Activated CD4-positive, alpha-beta T cell treated with anti-CD3 and anti-CD28 coated beads, Interleukin-2, amount 10 ng/mL, durations not matched to agents 24 days and 14 days (primary cell): ENCODE measurements around the gene MYLIP. TPM values are rescaled to one million over a fixed set of nuclear protein-coding genes. Genes with fewer than 3 reads are reported as not detected.

Source experiments
- DNase-seq: peaks from one replicate; pipeline ENCODE4 v3.0.0; 2022
- H3K27ac Mint-ChIP-seq: one replicate; pipeline ENCODE4 v1.8.0; 2022; ENCODE audit warnings: mild to moderate bottlenecking, mixed read lengths
- H3K27me3 Mint-ChIP-seq: one replicate; pipeline ENCODE4 v1.8.0; 2022; ENCODE audit warnings: mixed read lengths
- H3K36me3 Mint-ChIP-seq: one replicate; pipeline ENCODE4 v1.8.0; 2022; ENCODE audit warnings: low read depth, mild to moderate bottlenecking, mixed read lengths
- H3K4me1 Mint-ChIP-seq: one replicate; pipeline ENCODE4 v1.8.0; 2021; ENCODE audit warnings: mixed read lengths
- H3K4me3 Mint-ChIP-seq: one replicate; pipeline ENCODE4 v1.8.0; 2022; ENCODE audit warnings: mild to moderate bottlenecking, moderate library complexity, mixed read lengths
- H3K9me3 Mint-ChIP-seq: one replicate; pipeline ENCODE4 v1.8.0; 2021; ENCODE audit warnings: mixed read lengths
- intact Hi-C: fragments of 100-400 bp; cut with micrococcal nuclease; formaldehyde crosslinking; loops from one replicate; pipeline ENCODE4 v1.15.1; 2023
- total RNA-seq: library from RNA; stranded (reverse); gene quantifications from 2 replicates; pipeline ENCODE4 v1.2.3, GENCODE V29; 2022

MYLIP gene
- 18.3 and 18.5 TPM in 2 replicates for total RNA-seq

- no peaks in the 10 kb centered on the region for H3K9me3 Mint-ChIP-seq
- DNase-seq, result peak; percentile 98
- H3K4me3 Mint-ChIP-seq, result peak within 1 kb of the TSS; percentile 91
- H3K27me3 Mint-ChIP-seq, result peaks cover 20% of the 10 kb centered on the region
- H3K27ac Mint-ChIP-seq, result peak within 1 kb of the TSS; percentile 93
- H3K36me3 Mint-ChIP-seq, result peaks cover 24% of the 10 kb centered on the region
- intact Hi-C loops, result loop anchor here (1.0 to 2.0 kb wide), 5 partner anchors 7 to 880 kb away; no protein-coding TSS in a partner anchor
- peaks cover 32% of the 10 kb centered on the region for H3K4me1 Mint-ChIP-seq
Measured at GRCh38 chr6:16128759-16129622, at the start of gene MYLIP. Gene MYLIP (plus strand): TSS chr6:16129086. CDS start chr6:16129323, 237 bp downstream.

GRCh38 chr6:16079354-16079753 lies 49.5 kb upstream of the MYLIP start:
- no peak for DNase-seq
- Mint-ChIP-seq H3K36me3 (no peaks in the 10 kb centered on the region), H3K27me3 (peaks cover 14% of the 10 kb centered on the region), H3K9me3 (no peaks in the 10 kb centered on the region), H3K4me3 (no peak overlapping the region), H3K27ac (no peak overlapping the region), H3K4me1 (no peaks in the 10 kb centered on the region)
- intact Hi-C loops, result no loop called here

- H3K27me3 Mint-ChIP-seq, result peaks cover 14% of the 10 kb centered on the region
- intact Hi-C loops, result no loop called here
- no peaks in the 10 kb centered on the region for H3K36me3 Mint-ChIP-seq
Measured at GRCh38 chr6:16080204-16080603, 48.7 kb upstream of the MYLIP start.

GRCh38 chr6:16081326-16081725 lies 47.6 kb upstream of the MYLIP start:
- Mint-ChIP-seq H3K4me3 (no peak overlapping the region), H3K27ac (no peak overlapping the region), H3K27me3 (peaks cover 14% of the 10 kb centered on the region), H3K9me3 (no peaks in the 10 kb centered on the region), H3K36me3 (no peaks in the 10 kb centered on the region), H3K4me1 (no peaks in the 10 kb centered on the region)
- intact Hi-C loops, result no loop called here
- DNase-seq, result no peak

More at GRCh38 chr6:16080204-16080603, 48.7 kb upstream of the MYLIP start:
- DNase-seq, result no peak
- H3K9me3 Mint-ChIP-seq, result no peaks in the 10 kb centered on the region
- no peak overlapping the region for H3K27ac Mint-ChIP-seq
- no peaks in the 10 kb centered on the region for H3K4me1 Mint-ChIP-seq
- H3K4me3 Mint-ChIP-seq, result no peak overlapping the region

- intact Hi-C loops, result no loop called here
- no peak overlapping the region for H3K27ac Mint-ChIP-seq
- no peaks in the 10 kb centered on the region for H3K36me3 Mint-ChIP-seq
Measured at GRCh38 chr6:16082361-16082760, 46.5 kb upstream of the MYLIP start.

GRCh38 chr6:16086965-16087364 lies 41.9 kb upstream of the MYLIP start:
- Mint-ChIP-seq H3K27ac (no peak overlapping the region), H3K9me3 (no peaks in the 10 kb centered on the region), H3K4me3 (no peak overlapping the region), H3K36me3 (no peaks in the 10 kb centered on the region), H3K4me1 (no peaks in the 10 kb centered on the region), H3K27me3 (peaks cover 2% of the 10 kb centered on the region)
- intact Hi-C loops, result no loop called here
- no peak for DNase-seq

More at GRCh38 chr6:16082361-16082760, 46.5 kb upstream of the MYLIP start:
- peaks cover 14% of the 10 kb centered on the region for H3K27me3 Mint-ChIP-seq
- H3K4me3 Mint-ChIP-seq, result no peak overlapping the region
- no peak for DNase-seq
- H3K4me1 Mint-ChIP-seq, result no peaks in the 10 kb centered on the region
- no peaks in the 10 kb centered on the region for H3K9me3 Mint-ChIP-seq

GRCh38 chr6:16087386-16087785 lies 41.5 kb upstream of the MYLIP start:
- Mint-ChIP-seq H3K27me3 (peaks cover 2% of the 10 kb centered on the region), H3K4me3 (no peak overlapping the region), H3K27ac (no peak overlapping the region), H3K36me3 (no peaks in the 10 kb centered on the region), H3K4me1 (no peaks in the 10 kb centered on the region), H3K9me3 (no peaks in the 10 kb centered on the region)
- no peak for DNase-seq
- intact Hi-C loops, result no loop called here

GRCh38 chr6:16088409-16088808 lies 40.5 kb upstream of the MYLIP start:
- no peaks in the 10 kb centered on the region for H3K9me3 Mint-ChIP-seq
- intact Hi-C loops, result no loop called here

GRCh38 chr6:16089232-16090062 lies 39.4 kb upstream of the MYLIP start:
- H3K36me3 Mint-ChIP-seq, result no peaks in the 10 kb centered on the region
- no peak overlapping the region for H3K27ac Mint-ChIP-seq
- H3K4me1 Mint-ChIP-seq, result peaks cover 3% of the 10 kb centered on the region
- no peaks in the 10 kb centered on the region for H3K9me3 Mint-ChIP-seq
- intact Hi-C loops, result no loop called here
- H3K27me3 Mint-ChIP-seq, result no peaks in the 10 kb centered on the region
- no peak for DNase-seq
- no peak overlapping the region for H3K4me3 Mint-ChIP-seq

More at GRCh38 chr6:16088409-16088808, 40.5 kb upstream of the MYLIP start:
- no peak for DNase-seq
- no peak overlapping the region for H3K27ac Mint-ChIP-seq
- no peak overlapping the region for H3K4me3 Mint-ChIP-seq
- H3K36me3 Mint-ChIP-seq, result no peaks in the 10 kb centered on the region
- H3K4me1 Mint-ChIP-seq, result peaks cover 3% of the 10 kb centered on the region
- H3K27me3 Mint-ChIP-seq, result peaks cover 2% of the 10 kb centered on the region

- H3K36me3 Mint-ChIP-seq, result no peaks in the 10 kb centered on the region
- intact Hi-C loops, result no loop called here
- H3K27me3 Mint-ChIP-seq, result no peaks in the 10 kb centered on the region
- H3K4me1 Mint-ChIP-seq, result peaks cover 4% of the 10 kb centered on the region
- H3K27ac Mint-ChIP-seq, result no peak overlapping the region
- DNase-seq, result no peak
- no peak overlapping the region for H3K4me3 Mint-ChIP-seq
- H3K9me3 Mint-ChIP-seq, result no peaks in the 10 kb centered on the region
Measured at GRCh38 chr6:16090452-16090851, 38.4 kb upstream of the MYLIP start.

GRCh38 chr6:16090920-16091319 lies 38.0 kb upstream of the MYLIP start:
- Mint-ChIP-seq H3K4me1 (peaks cover 4% of the 10 kb centered on the region), H3K27ac (no peak overlapping the region), H3K9me3 (no peaks in the 10 kb centered on the region), H3K36me3 (no peaks in the 10 kb centered on the region), H3K27me3 (no peaks in the 10 kb centered on the region), H3K4me3 (no peak overlapping the region)
- no peak for DNase-seq
- intact Hi-C loops, result no loop called here

- DNase-seq, result no peak
- intact Hi-C loops, result no loop called here
- Mint-ChIP-seq H3K4me1 (peaks cover 9% of the 10 kb centered on the region), H3K9me3 (peaks cover 6% of the 10 kb centered on the region), H3K4me3 (no peak overlapping the region), H3K36me3 (no peaks in the 10 kb centered on the region), H3K27me3 (no peaks in the 10 kb centered on the region), H3K27ac (no peak overlapping the region)
Measured at GRCh38 chr6:16092140-16092539, 36.7 kb upstream of the MYLIP start.

- Mint-ChIP-seq H3K27ac (no peak overlapping the region), H3K36me3 (no peaks in the 10 kb centered on the region), H3K4me3 (no peak overlapping the region), H3K9me3 (peaks cover 10% of the 10 kb centered on the region), H3K4me1 (peaks cover 10% of the 10 kb centered on the region), H3K27me3 (no peaks in the 10 kb centered on the region)
- intact Hi-C loops, result no loop called here
- DNase-seq, result no peak
Measured at GRCh38 chr6:16092990-16093389, 35.9 kb upstream of the MYLIP start.

- no peaks in the 10 kb centered on the region for H3K27me3 Mint-ChIP-seq
- H3K36me3 Mint-ChIP-seq, result no peaks in the 10 kb centered on the region
- intact Hi-C loops, result no loop called here
- peaks cover 10% of the 10 kb centered on the region for H3K4me1 Mint-ChIP-seq
- H3K27ac Mint-ChIP-seq, result no peak overlapping the region
- no peak overlapping the region for H3K4me3 Mint-ChIP-seq
- DNase-seq, result no peak
- peaks cover 20% of the 10 kb centered on the region for H3K9me3 Mint-ChIP-seq
Measured at GRCh38 chr6:16095180-16095579, 33.7 kb upstream of the MYLIP start.
